ENCODE data around the gene MRTFB. TPM values are rescaled to one million over a fixed set of nuclear protein-coding genes. Genes with fewer than 3 reads are reported as not detected.

The MRTFB gene
- total and polyA plus RNA-seq, 2 of the 13 experiments (the other 11 are each of a cell fraction or from before 2014, with no cell fraction given) = 11.4 to 14.0 TPM

- TF ChIP-seq ZEB1 (IDR thresholded peaks at IDR 0.05; ENCODE audit: insufficient replicate concordance, low read depth) (no peak), ELF1 (CRISPR knock-in tag; IDR thresholded peaks at IDR 0.05) (no peak), ZNF331 (CRISPR knock-in tag; IDR thresholded peaks at IDR 0.05) (0 out of 2 replicates have a peak, but pooled peaks have one; percentile 11), ZNF414 (CRISPR knock-in tag; IDR thresholded peaks at IDR 0.05) (no peak; the same call in 1 of the 2 replicates), ZSCAN31 (CRISPR knock-in tag; IDR thresholded peaks at IDR 0.05; ENCODE audit: low read depth) (no peak), GATAD1 (CRISPR knock-in tag; IDR thresholded peaks at IDR 0.05) (0 out of 2 replicates have a peak, but pooled peaks have one; percentile 34), CREM (IDR thresholded peaks at IDR 0.05) (peak; percentile 30; the same call in 1 of the 2 replicates), CREM (CRISPR knock-in tag; IDR thresholded peaks at IDR 0.05) (no peak), AFF4 (CRISPR knock-in tag; IDR thresholded peaks at IDR 0.05) (no peak), SALL2 (CRISPR knock-in tag; IDR thresholded peaks at IDR 0.05) (no peak), HHEX (CRISPR knock-in tag; IDR thresholded peaks at IDR 0.05) (0 out of 2 replicates have a peak, but pooled peaks have one; percentile 24), TRIM24 (CRISPR knock-in tag; IDR thresholded peaks at IDR 0.05) (no peak), ZNF34 (CRISPR knock-in tag; IDR thresholded peaks at IDR 0.05; ENCODE audit: borderline replicate concordance) (no peak), MTA1 (CRISPR knock-in tag; IDR thresholded peaks at IDR 0.05; ENCODE audit: borderline replicate concordance) (no peak), ZNF383 (CRISPR knock-in tag; IDR thresholded peaks at IDR 0.05; ENCODE audit: borderline replicate concordance) (no peak), TFE3 (CRISPR knock-in tag; IDR thresholded peaks at IDR 0.05) (no peak), ZNF720 (CRISPR knock-in tag; IDR thresholded peaks at IDR 0.05) (no peak), ARID4A (CRISPR knock-in tag; IDR thresholded peaks at IDR 0.05; ENCODE audit: borderline replicate concordance) (peak; percentile 36; the same call in 1 of the 2 replicates), SUZ12 (IDR thresholded peaks at IDR 0.05; ENCODE audit: low read depth, low read length) (no peak), TP53 (CRISPR knock-in tag; conservative IDR thresholded peaks at IDR 0.05) (no peak)
Measured at GRCh38 chr16:14105760-14106375, 34.7 kb downstream of the MRTFB start (continued).

Data from HepG2 (cell line).